ENCODE measurements around the gene RACK1.

Gene RACK1

GRCh38 chr5:181193656-181194055 lies 50.0 kb downstream of the RACK1 start:
- no peak for DNase-seq

GRCh38 chr5:181192337-181193046 lies 51.2 kb downstream of the RACK1 start:
- DNase-seq: no peak

GRCh38 chr5:181191526-181192336 lies 52.0 kb downstream of the RACK1 start:
- DNase-seq: no peak

- no peak for DNase-seq
These were observed 52.8 kb downstream of the RACK1 start for GRCh38 chr5:181190711-181191525.

GRCh38 chr5:181189962-181190710 lies 53.6 kb downstream of the RACK1 start:
- DNase-seq: no peak

GRCh38 chr5:181189363-181189961 lies 54.2 kb downstream of the RACK1 start:
- no peak for DNase-seq

GRCh38 chr5:181188700-181189362 lies 54.9 kb downstream of the RACK1 start:
- no peak for DNase-seq

- DNase-seq: no peak
These were observed 56.0 kb downstream of the RACK1 start for GRCh38 chr5:181187500-181188213.

GRCh38 chr5:181186986-181187499 lies 56.7 kb downstream of the RACK1 start:
- no peak for DNase-seq
